H9 (cell line): ENCODE results near the gene UFSP1. TPM values are rescaled to one million over a fixed set of nuclear protein-coding genes. Genes with fewer than 3 reads are reported as not detected.

ENCODE experiments used
- DNase-seq: peaks from one replicate; pipeline ENCODE4 v3.0.0-alpha.2; 2017
- H2AFZ ChIP-seq: one replicate; pipeline ENCODE4 v1.6.1; 2013; ENCODE audit warnings: mild to moderate bottlenecking, low read length, control low read depth, moderate library complexity
- H2AK5ac ChIP-seq: 2 replicates; pipeline ENCODE4 v1.6.1; 2013; ENCODE audit warnings: low read length, control low read depth, mixed read lengths; ENCODE audit not compliant: insufficient read length
- H2BK120ac ChIP-seq: one replicate; pipeline ENCODE4 v1.6.1; 2013; ENCODE audit warnings: low read depth, mild to moderate bottlenecking, low read length, control low read depth, inconsistent platforms; ENCODE audit not compliant: poor library complexity, severe bottlenecking
- H2BK12ac ChIP-seq: 2 replicates; pipeline ENCODE4 v1.6.1; 2013; ENCODE audit warnings: low read length, control low read depth, mixed read lengths, low read depth; ENCODE audit not compliant: insufficient read length
- H2BK15ac ChIP-seq: 2 replicates; pipeline ENCODE4 v1.6.1; 2013; ENCODE audit warnings: low read depth, low read length, control low read depth
- H2BK20ac ChIP-seq: one replicate; pipeline ENCODE4 v1.6.1; 2013; ENCODE audit warnings: low read depth, mild to moderate bottlenecking, low read length, control low read depth, inconsistent platforms; ENCODE audit not compliant: poor library complexity, severe bottlenecking
- H2BK5ac ChIP-seq: 2 replicates; pipeline ENCODE4 v1.6.1; 2013; ENCODE audit warnings: low read length, control low read depth, mixed read lengths; ENCODE audit not compliant: insufficient read length
- H3K14ac ChIP-seq: 2 replicates; pipeline ENCODE4 v1.6.1; 2013; ENCODE audit warnings: low read length, control low read depth; ENCODE audit not compliant: insufficient read depth
- H3K18ac ChIP-seq: 2 replicates; pipeline ENCODE4 v1.6.1; 2013; ENCODE audit warnings: low read depth, mild to moderate bottlenecking, mixed read lengths, low read length, control low read depth; ENCODE audit not compliant: insufficient read length
- H3K23ac ChIP-seq: 2 replicates; pipeline ENCODE4 v1.6.1; 2013; ENCODE audit warnings: low read length, control low read depth, mixed read lengths, low read depth; ENCODE audit not compliant: insufficient read length
- H3K23me2 ChIP-seq: 2 replicates; pipeline ENCODE4 v1.6.1; 2013; ENCODE audit warnings: low read depth, mild to moderate bottlenecking, mixed read lengths, low read length, control low read depth; ENCODE audit not compliant: insufficient read length, poor library complexity, severe bottlenecking
- H3K27ac ChIP-seq: 2 replicates; pipeline ENCODE4 v1.5.1; 2013; ENCODE audit warnings: low read length, control low read depth, mixed read lengths, low read depth; ENCODE audit not compliant: insufficient read length
- H3K27me3 ChIP-seq: 2 replicates; pipeline ENCODE4 v1.6.1; 2013; ENCODE audit warnings: low read length, control low read depth, inconsistent platforms; ENCODE audit not compliant: insufficient read depth
- H3K4ac ChIP-seq: 2 replicates; pipeline ENCODE4 v1.6.1; 2013; ENCODE audit warnings: low read depth, mild to moderate bottlenecking, control low read depth, inconsistent platforms, low read length, moderate library complexity
- H3K4me1 ChIP-seq: 2 replicates; pipeline ENCODE4 v1.6.1; 2013; ENCODE audit warnings: low read length, control low read depth, inconsistent platforms; ENCODE audit not compliant: insufficient read depth
- H3K4me2 ChIP-seq: 2 replicates; pipeline ENCODE4 v1.6.1; 2013; ENCODE audit warnings: low read length, control low read depth, mixed read lengths; ENCODE audit not compliant: insufficient read length, insufficient read depth
- H3K56ac ChIP-seq: 2 replicates; pipeline ENCODE4 v1.6.1; 2013; ENCODE audit warnings: low read depth, mild to moderate bottlenecking, mixed read lengths, low read length, control low read depth; ENCODE audit not compliant: insufficient read length
- H3K79me1 ChIP-seq: 2 replicates; pipeline ENCODE4 v1.6.1; 2013; ENCODE audit warnings: low read depth, mild to moderate bottlenecking, moderate library complexity, low read length, control low read depth, inconsistent platforms; ENCODE audit not compliant: insufficient read depth, poor library complexity, severe bottlenecking
- H3K79me2 ChIP-seq: 2 replicates; pipeline ENCODE4 v1.6.1; 2013; ENCODE audit warnings: low read length, control low read depth, inconsistent platforms; ENCODE audit not compliant: insufficient read depth
- H3K9ac ChIP-seq: 2 replicates; pipeline ENCODE4 v1.6.1; 2013; ENCODE audit warnings: low read length, control low read depth, mixed read lengths; ENCODE audit not compliant: insufficient read length; ENCODE audit errors: extremely low read depth
- H3K9me3 ChIP-seq: one replicate; pipeline ENCODE4 v1.6.1; 2013; ENCODE audit warnings: low read depth, low read length, inconsistent platforms; ENCODE audit not compliant: control insufficient read depth
- H3T11ph ChIP-seq: one replicate; pipeline ENCODE4 v1.6.1; 2013; ENCODE audit warnings: mild to moderate bottlenecking, low read length, control low read depth, inconsistent platforms
- H4K20me1 ChIP-seq: one replicate; pipeline ENCODE4 v1.6.1; 2013; ENCODE audit not compliant: control insufficient read depth, insufficient read length, insufficient read depth
- H4K5ac ChIP-seq: 2 replicates; pipeline ENCODE4 v1.6.1; 2013; ENCODE audit warnings: low read depth, mild to moderate bottlenecking, mixed read lengths, low read length, control low read depth; ENCODE audit not compliant: insufficient read length
- H4K8ac ChIP-seq: replicated peaks from 2 replicates; pipeline ENCODE4 v1.6.1; 2013; ENCODE audit warnings: low read length, control low read depth, mixed read lengths, low read depth; ENCODE audit not compliant: insufficient read length
- H4K91ac ChIP-seq: 2 replicates; pipeline ENCODE4 v1.6.1; 2013; ENCODE audit warnings: low read depth, mild to moderate bottlenecking, moderate library complexity, mixed read lengths, low read length, control low read depth; ENCODE audit not compliant: insufficient read length
- H3K27ac Mint-ChIP-seq, 3 experiments: 2 replicates in 2 of 3; 3 replicates in 1 of 3; pipeline ENCODE4 v1.8.0; 2020 to 2021; ENCODE audit warnings: mixed read lengths in 3 of 3, mild to moderate bottlenecking in 1 of 3, moderate library complexity in 1 of 3
- H3K27me3 Mint-ChIP-seq: 2 replicates; pipeline ENCODE4 v1.8.0; 2021; ENCODE audit warnings: low read depth, mild to moderate bottlenecking, moderate library complexity, mixed read lengths
- H3K36me3 Mint-ChIP-seq, 3 experiments: 2 replicates in 2 of 3; 3 replicates in 1 of 3; pipeline ENCODE4 v1.8.0; 2020 to 2021; ENCODE audit warnings: low read depth in 3 of 3, mixed read lengths in 3 of 3; ENCODE audit not compliant: insufficient read depth in 1 of 3
- H3K4me1 Mint-ChIP-seq, 2 experiments: 2 replicates each; pipeline ENCODE4 v1.8.0; 2020; ENCODE audit warnings: mixed read lengths in 2 of 2
- H3K4me3 Mint-ChIP-seq, 2 experiments: 2 replicates in 1 of 2; 3 replicates in 1 of 2; pipeline ENCODE4 v1.8.0; 2020 to 2021; ENCODE audit warnings: mild to moderate bottlenecking in 2 of 2, mixed read lengths in 2 of 2, moderate library complexity in 1 of 2
- H3K9me3 Mint-ChIP-seq, 2 experiments: 2 replicates in 1 of 2; 3 replicates in 1 of 2; pipeline ENCODE4 v1.8.0; 2020; ENCODE audit warnings: mild to moderate bottlenecking in 2 of 2, mixed read lengths in 2 of 2, moderate library complexity in 1 of 2
- CTCF ChIP-seq: fragments of 200-600 bp; sonication (generic); conservative IDR thresholded peaks from 3 replicates; pipeline ENCODE4 v1.8.0; 2021; ENCODE audit warnings: antibody characterized with exemption, mild to moderate bottlenecking
- WGBS: extraction: QIAGEN DNeasy Blood & Tissue Kit; methylation state at CpG from one replicate; pipeline ENCODE4 v1.1.7; 2013; ENCODE audit warnings: missing lambda C conversion rate, low lambda C conversion rate, mixed read lengths; ENCODE audit not compliant: insufficient read length; ENCODE audit errors: extremely low coverage; 5-methylcytosine and 5-hydroxymethylcytosine counted together
- microRNA-seq: library from miRNA; unstranded; fragments of <30 nt; microRNA quantifications from one replicate; pipeline ENCODE4, GENCODE V29; 2020; ENCODE audit warnings: borderline microRNAs expressed
- total RNA-seq: library from RNA; stranded (reverse); gene quantifications from 2 replicates; pipeline ENCODE4 v1.2.1, GENCODE V29; 2021

Gene UFSP1
- total RNA-seq, 1 experiment from 2014 or later = 4.3 TPM

- TF ChIP-seq CTCF = no peak
- H3K4me2 ChIP-seq = no peak overlapping the region
- no peak overlapping the region for H4K91ac ChIP-seq
- H3K4ac ChIP-seq = no peak overlapping the region
- H2BK12ac ChIP-seq = no peak overlapping the region
- H3K9ac ChIP-seq = no peak overlapping the region
- Mint-ChIP-seq H3K9me3 (no peaks in the 10 kb centered on the region), H3K27me3 (no peaks in the 10 kb centered on the region), H3K36me3 (peaks cover under 1 to 2% (median 1%) of the 10 kb centered on the region in 3 experiments; a peak in 5 of 7 replicates), H3K4me1 (peaks cover 35 to 36% of the 10 kb centered on the region in 2 experiments), H3K27ac (peak overlapping the region in 1 of 3 experiments; percentile 44; a peak in 1 of 7 replicates), H3K4me3 (no peak overlapping the region)
- H3K9me3 ChIP-seq = no peaks in the 10 kb centered on the region
- H3K79me2 ChIP-seq = no peaks in the 10 kb centered on the region
- no peak overlapping the region for H3K56ac ChIP-seq
- H4K20me1 ChIP-seq = no peaks in the 10 kb centered on the region
- no peak overlapping the region for H3K23ac ChIP-seq
- no peak overlapping the region for H2BK15ac ChIP-seq
- no peak for DNase-seq
- H3K4me1 ChIP-seq = peaks cover 3% of the 10 kb centered on the region; the same call in 1 of the 2 replicates
- H2BK120ac ChIP-seq = no peak overlapping the region
- no peak overlapping the region for H2AK5ac ChIP-seq
- H2BK20ac ChIP-seq = no peak overlapping the region
- H3T11ph ChIP-seq = no peak overlapping the region
- H2BK5ac ChIP-seq = no peak overlapping the region
- WGBS = no CpG with 5 or more reads among the region's 18 CpGs
- H3K18ac ChIP-seq = no peak overlapping the region
- H3K23me2 ChIP-seq = peaks cover 4% of the 10 kb centered on the region
- H4K8ac ChIP-seq = no peak overlapping the region
- no peak overlapping the region for H2AFZ ChIP-seq
- H3K14ac ChIP-seq = no peak overlapping the region
- H3K79me1 ChIP-seq = no peaks in the 10 kb centered on the region
- no peaks in the 10 kb centered on the region for H3K27me3 ChIP-seq
- no peak overlapping the region for H4K5ac ChIP-seq
- H3K27ac ChIP-seq = no peak overlapping the region
Measured at GRCh38 chr7:100839361-100839760, 50.2 kb downstream of the UFSP1 start.

Small RNA genes within 50 kb of the gene (microRNA-seq; reads per million reads assigned to microRNA genes)
- not detected for gene MIR6875

Other genes starting within 250 kb of the UFSP1 start
- gene TFR2, start 248.2 kb downstream of the UFSP1 start, total RNA-seq = 1.9 and 2.3 TPM in 2 replicates
- gene ACTL6B, start 233.3 kb downstream of the UFSP1 start, total RNA-seq = 0.33 and 0.50 TPM in 2 replicates
- gene GNB2, start 216.0 kb downstream of the UFSP1 start, total RNA-seq = 171 and 174 TPM in 2 replicates
- 101 and 104 TPM in 2 replicates for gene GIGYF1, start 195.5 kb downstream of the UFSP1 start, total RNA-seq
- 96.7 and 96.9 TPM in 2 replicates for gene POP7, start 183.6 kb downstream of the UFSP1 start, total RNA-seq
- gene EPO, start 169.2 kb downstream of the UFSP1 start, total RNA-seq = 0.33 and 0.44 TPM in 2 replicates
- not detected in 2 replicates for gene ZAN, start 156.1 kb downstream of the UFSP1 start, total RNA-seq
- 132 and 135 TPM in 2 replicates for gene EPHB4, start 62.2 kb downstream of the UFSP1 start, total RNA-seq
- gene SLC12A9, start 37.0 kb downstream of the UFSP1 start, total RNA-seq = 42.3 and 43.0 TPM in 2 replicates
- 120 and 122 TPM in 2 replicates for gene TRIP6, start 22.3 kb downstream of the UFSP1 start, total RNA-seq
- gene SRRT, start 14.6 kb downstream of the UFSP1 start, total RNA-seq = 373 and 382 TPM in 2 replicates
- 5.7 and 7.0 TPM in 2 replicates for gene ACHE, start 6.2 kb upstream of the UFSP1 start, total RNA-seq
- gene MUC3A, start 59.8 kb upstream of the UFSP1 start, total RNA-seq = 27.4 and 29.2 TPM in 2 replicates
- gene MUC12, start 79.8 kb upstream of the UFSP1 start, total RNA-seq = 11.5 and 12.2 TPM in 2 replicates
- not detected in 2 replicates for gene MUC17, start 130.4 kb upstream of the UFSP1 start, total RNA-seq
- gene TRIM56, start 195.8 kb upstream of the UFSP1 start, total RNA-seq = 21.8 and 22.4 TPM in 2 replicates
- gene SERPINE1, start 237.4 kb upstream of the UFSP1 start, total RNA-seq = 11.5 and 13.0 TPM in 2 replicates